H1 (cell line): ENCODE measurements around the gene TUT7. TPM values are rescaled to one million over a fixed set of nuclear protein-coding genes. Genes with fewer than 3 reads are reported as not detected.

ENCODE experiments used
- CTCF ChIA-PET: fragments of 300-600 bp; sonication (Branson Sonifier 250); formaldehyde crosslinking; loops from one replicate; lab custom pipeline; 2021; ENCODE audit not compliant: partially characterized antibody; lab: Charles Lee
- POLR2A ChIA-PET: fragments of 300-600 bp; sonication (Branson Sonifier 250); formaldehyde crosslinking; loops from one replicate; lab custom pipeline; 2021; ENCODE audit warnings: inconsistent platforms; ENCODE audit not compliant: partially characterized antibody; lab: Charles Lee
- DNase-seq, 2 experiments: peaks; one replicate each; pipeline versions ENCODE4 v3.0.0 to v3.0.0-alpha.2; 2010 to 2022; ENCODE audit warnings: low spot score in 2 of 2, low read depth in 1 of 2, mixed read lengths in 1 of 2
- FAIRE-seq: peaks from 2 replicates; lab custom pipeline; 2011; peaks lifted over from hg19 to GRCh38; lab: Jason Lieb, UNC
- H2AFZ ChIP-seq: 2 replicates; pipeline ENCODE4 v1.8.1; 2012; ENCODE audit warnings: low read length, inconsistent platforms
- H2AK5ac ChIP-seq: 2 replicates; pipeline ENCODE4 v1.6.1; 2013; ENCODE audit warnings: low read depth, low read length
- H2BK120ac ChIP-seq: replicated peaks from 2 replicates; pipeline ENCODE3; 2013; ENCODE audit warnings: low read depth, low read length, inconsistent platforms
- H2BK12ac ChIP-seq: 2 replicates; pipeline ENCODE4 v1.6.1; 2013; ENCODE audit warnings: low read depth, low read length
- H2BK15ac ChIP-seq: 2 replicates; pipeline ENCODE4 v1.6.1; 2013; ENCODE audit warnings: low read length
- H2BK20ac ChIP-seq: 2 replicates; pipeline ENCODE4 v1.6.1; 2013; ENCODE audit warnings: low read length
- H2BK5ac ChIP-seq: 2 replicates; pipeline ENCODE4 v1.6.1; 2013; ENCODE audit warnings: low read depth, low read length
- H3K14ac ChIP-seq: 2 replicates; pipeline ENCODE4 v1.6.1; 2013; ENCODE audit warnings: inconsistent platforms; ENCODE audit not compliant: insufficient read length
- H3K18ac ChIP-seq: 2 replicates; pipeline ENCODE4 v1.6.1; 2013; ENCODE audit warnings: low read length; ENCODE audit errors: extremely low read depth
- H3K23ac ChIP-seq: 2 replicates; pipeline ENCODE4 v1.6.1; 2013; ENCODE audit warnings: inconsistent platforms; ENCODE audit not compliant: insufficient read length
- H3K23me2 ChIP-seq: 2 replicates; pipeline ENCODE4 v1.6.1; 2013; ENCODE audit warnings: low read depth, low read length
- H3K27ac ChIP-seq: 2 replicates; pipeline ENCODE4 v1.6.1; 2011; ENCODE audit warnings: low read depth, low read length, inconsistent platforms
- H3K27me3 ChIP-seq, 4 experiments: replicated peaks in 1 of 4; 1 replicate in 1 of 4; 2 replicates in 3 of 4; pipeline versions ENCODE4 v1.6.1 to v1.8.1; 2011 to 2013; ENCODE audit warnings: low read length in 3 of 4, mild to moderate bottlenecking in 3 of 4, inconsistent platforms in 2 of 4, mixed read lengths in 2 of 4, moderate library complexity in 1 of 4; ENCODE audit not compliant: control insufficient read depth in 3 of 4, insufficient read depth in 3 of 4; ENCODE audit errors: extremely low read depth in 1 of 4
- H3K36me3 ChIP-seq, 4 experiments: 2 replicates each; pipeline versions ENCODE4 v1.6.1 to v1.8.1; 2011 to 2013; ENCODE audit warnings: mild to moderate bottlenecking in 4 of 4, low read length in 3 of 4, moderate library complexity in 2 of 4, control low read depth in 1 of 4, inconsistent platforms in 1 of 4; ENCODE audit not compliant: insufficient read depth in 4 of 4, control insufficient read depth in 2 of 4
- H3K4ac ChIP-seq: replicated peaks from 2 replicates; pipeline ENCODE3; 2013; ENCODE audit warnings: low read length, low read depth, mixed read lengths, inconsistent platforms; ENCODE audit not compliant: insufficient read length
- H3K4me1 ChIP-seq, 4 experiments: replicated peaks in 1 of 4; 1 replicate in 1 of 4; 2 replicates in 3 of 4; pipeline versions ENCODE4 v1.6.1 to v1.8.1; 2011 to 2013; ENCODE audit warnings: low read length in 3 of 4, inconsistent platforms in 2 of 4, mixed read lengths in 1 of 4; ENCODE audit not compliant: insufficient read depth in 4 of 4, control insufficient read depth in 3 of 4
- H3K4me2 ChIP-seq, 2 experiments: 2 replicates each; pipeline versions ENCODE4 v1.6.1 to v1.8.1; 2011 to 2013; ENCODE audit warnings: low read depth in 2 of 2, low read length in 2 of 2, control low read depth in 1 of 2, inconsistent platforms in 1 of 2, mild to moderate bottlenecking in 1 of 2; ENCODE audit not compliant: insufficient read depth in 1 of 2
- H3K4me3 ChIP-seq, 4 experiments: fragments of 200-600, 300-600 bp in 1 of 4; sonication (generic), shearing (Covaris generic), sonication (Bioruptor Twin) in 1 of 4; 2 replicates each; pipeline versions ENCODE4 v1.5.1 to v1.8.1; 2011 to 2016; ENCODE audit warnings: low read length in 4 of 4, low read depth in 3 of 4, control low read depth in 2 of 4, inconsistent platforms in 2 of 4, mild to moderate bottlenecking in 2 of 4, mixed read lengths in 1 of 4, moderate library complexity in 1 of 4; ENCODE audit not compliant: insufficient read depth in 2 of 4; ENCODE audit errors: extremely low read depth in 1 of 4
- H3K56ac ChIP-seq: replicated peaks from 2 replicates; pipeline ENCODE3; 2013; ENCODE audit warnings: low read depth, mild to moderate bottlenecking, mixed read lengths, low read length, inconsistent platforms; ENCODE audit not compliant: insufficient read length
- H3K79me1 ChIP-seq: 2 replicates; pipeline ENCODE4 v1.6.1; 2013; ENCODE audit warnings: low read depth, low read length, control low read depth
- H3K79me2 ChIP-seq, 2 experiments: 2 replicates each; pipeline versions ENCODE4 v1.6.1 to v1.8.1; 2012 to 2013; ENCODE audit warnings: low read length in 2 of 2, mild to moderate bottlenecking in 2 of 2, inconsistent platforms in 1 of 2; ENCODE audit not compliant: insufficient read depth in 2 of 2, control insufficient read depth in 1 of 2
- H3K9ac ChIP-seq, 4 experiments: replicated peaks in 1 of 4; 1 replicate in 1 of 4; 2 replicates in 3 of 4; pipeline versions ENCODE4 v1.6.1 to v1.8.1; 2011 to 2013; ENCODE audit warnings: low read depth in 3 of 4, low read length in 3 of 4, control low read depth in 2 of 4, mild to moderate bottlenecking in 2 of 4, moderate library complexity in 2 of 4, inconsistent platforms in 1 of 4; ENCODE audit errors: extremely low read depth in 1 of 4
- H3K9me3 ChIP-seq, 2 experiments: 2 replicates each; pipeline versions ENCODE4 v1.6.1 to v1.8.1; 2012 to 2013; ENCODE audit warnings: mild to moderate bottlenecking in 2 of 2, moderate library complexity in 2 of 2, control low read depth in 1 of 2, inconsistent platforms in 1 of 2, low read depth in 1 of 2, low read length in 1 of 2, mixed read lengths in 1 of 2; ENCODE audit not compliant: insufficient read depth in 2 of 2
- H4K20me1 ChIP-seq, 2 experiments: replicated peaks in 1 of 2; 2 replicates each; pipeline versions ENCODE3 to v1.8.1; 2011 to 2013; ENCODE audit warnings: inconsistent platforms in 2 of 2, low read length in 2 of 2, mild to moderate bottlenecking in 1 of 2; ENCODE audit not compliant: insufficient read depth in 2 of 2, control insufficient read depth in 1 of 2
- H4K5ac ChIP-seq: 2 replicates; pipeline ENCODE4 v1.6.1; 2013; ENCODE audit warnings: low read length, low read depth, mixed read lengths, inconsistent platforms; ENCODE audit not compliant: insufficient read length
- H4K8ac ChIP-seq: 2 replicates; pipeline ENCODE4 v1.8.0; 2013; ENCODE audit warnings: mild to moderate bottlenecking, moderate library complexity, low read length, inconsistent platforms; ENCODE audit not compliant: insufficient read depth; ENCODE audit errors: extremely low read depth
- H4K91ac ChIP-seq: replicated peaks from 2 replicates; pipeline ENCODE3; 2013; ENCODE audit warnings: low read length, mixed read lengths, inconsistent platforms; ENCODE audit not compliant: insufficient read length
- EGR1 ChIP-seq: IDR thresholded peaks from 2 replicates; pipeline ENCODE4 v1.6.1; 2011; ENCODE audit warnings: low read depth, low read length, borderline replicate concordance
- EZH2 ChIP-seq: fragments of 200-600 bp; sonication (generic); IDR thresholded peaks from 2 replicates; pipeline ENCODE4 v1.7.1; 2012; ENCODE audit warnings: low read depth, mild to moderate bottlenecking, moderate library complexity, low read length, inconsistent platforms; ENCODE audit not compliant: severe bottlenecking
- GABPA ChIP-seq: IDR thresholded peaks from 2 replicates; pipeline ENCODE4 v1.6.1; 2011; ENCODE audit warnings: mild to moderate bottlenecking, low read length, moderate library complexity, borderline replicate concordance; ENCODE audit not compliant: insufficient read depth
- PHF8 ChIP-seq: fragments of 200-600 bp; sonication (generic); conservative IDR thresholded peaks from 2 replicates; pipeline ENCODE4 v1.7.1; 2012; ENCODE audit warnings: low read depth, mild to moderate bottlenecking, inconsistent platforms, low read length, moderate library complexity
- POLR2AphosphoS5 ChIP-seq: IDR thresholded peaks from 2 replicates; pipeline ENCODE4 v1.6.1; 2011; ENCODE audit warnings: low read depth, low read length
- RAD21 ChIP-seq, 2 experiments: IDR thresholded peaks in 1 of 2; conservative IDR thresholded peaks in 1 of 2; 2 replicates each; pipeline ENCODE4 v1.6.1; 2011; ENCODE audit warnings: low read depth in 2 of 2, low read length in 2 of 2, improper control_type of control experiment in 1 of 2, inconsistent platforms in 1 of 2, mild to moderate bottlenecking in 1 of 2, moderate library complexity in 1 of 2
- RNF2 ChIP-seq: fragments of 200-900, 300-1000 bp; sonication (generic); IDR thresholded peaks from 2 replicates; pipeline ENCODE4 v1.7.1; 2016; ENCODE audit warnings: borderline replicate concordance, low read depth, mild to moderate bottlenecking, antibody characterized with exemption, low read length; ENCODE audit not compliant: poor library complexity, severe bottlenecking; ENCODE audit errors: missing control alignments
- SIRT6 ChIP-seq: IDR thresholded peaks from one replicate; pipeline ENCODE4 v1.7.1; 2012; ENCODE audit warnings: low read length, inconsistent platforms
- SIX5 ChIP-seq: IDR thresholded peaks from 2 replicates; pipeline ENCODE4 v1.6.1; 2011; ENCODE audit warnings: mild to moderate bottlenecking, low read depth, low read length
- TAF7 ChIP-seq: optimal IDR thresholded peaks from 2 replicates; pipeline ENCODE3; 2011; ENCODE audit warnings: low read depth, mild to moderate bottlenecking, inconsistent platforms, low read length, moderate library complexity, borderline replicate concordance
- TBP ChIP-seq: IDR thresholded peaks from 2 replicates; pipeline ENCODE4 v1.6.1; 2011; ENCODE audit warnings: low read depth, low read length, improper control_type of control experiment
- ZNF274 ChIP-seq: IDR thresholded peaks from 2 replicates; pipeline ENCODE4 v1.7.0; 2012; ENCODE audit warnings: low read length, borderline replicate concordance; ENCODE audit errors: extremely low read depth
- WGBS, 2 experiments: shearing (Covaris generic) in 1 of 2; methylation state at CpG; one replicate each; pipeline versions ENCODE4 v1.1.6 to v1.1.7; 2013 to 2015; ENCODE audit warnings: low lambda C conversion rate in 2 of 2, mixed read lengths in 2 of 2, inconsistent platforms in 1 of 2, low coverage in 1 of 2, missing lambda C conversion rate in 1 of 2; ENCODE audit not compliant: insufficient replicate concordance in 2 of 2, insufficient coverage in 1 of 2, insufficient read length in 1 of 2; ENCODE audit errors: extremely low coverage in 1 of 2, missing lambda C conversion rate in 1 of 2; 5-methylcytosine and 5-hydroxymethylcytosine counted together
- polyA plus RNA-seq, 7 experiments: library from polyadenylated mRNA; depleted of rRNA in 3 of 7; stranded (reverse) in 5 of 7; unstranded in 2 of 7; fragments of >200 nt in 5 of 7; fragments of 200-250 nt in 2 of 7; gene quantifications; 1 replicate in 5 of 7; 2 replicates in 1 of 7; 4 replicates in 1 of 7; pipeline versions ENCODE4 v1.2.1 to v1.2.3, GENCODE V29; 2011 to 2013; ENCODE audit warnings: missing spikeins in 2 of 7, mixed read lengths in 2 of 7
- total RNA-seq: library from RNA; stranded (reverse); fragmentation: NEBNext Ultra II Directional; extraction: Animal tissue kit (Norgen Biotek cat#: 25700); gene quantifications from 2 replicates; pipeline ENCODE4 v1.2.1, GENCODE V29; 2021
- TF ChIP-seq, protein P1 (sequence below): IDR thresholded peaks from 2 replicates; pipeline ENCODE4 v1.6.1; 2012; ENCODE audit warnings: inconsistent platforms

Gene TUT7
- total and polyA plus RNA-seq, 2 of the 8 experiments (the other 6 are each of a cell fraction or from before 2014, with no cell fraction given): 4.8 to 19.3 TPM

GRCh38 chr9:86298873-86299272 is 55.3 kb downstream of the TUT7 start:
- Histone ChIP-seq H2BK12ac (no peak overlapping the region), H3K23me2 (no peaks in the 10 kb centered on the region), H2BK15ac (no peak overlapping the region), H3K27me3 (no peaks in the 10 kb centered on the region), H3K9ac (no peak overlapping the region), H3K27ac (no peak overlapping the region), H4K91ac (no peak overlapping the region), H4K20me1 (no peaks in the 10 kb centered on the region), H3K23ac (no peak overlapping the region), H3K9me3 (no peaks in the 10 kb centered on the region), H3K56ac (no peak overlapping the region), H2AK5ac (no peak overlapping the region), H3K14ac (no peak overlapping the region), H3K4me3 (no peak overlapping the region), H2BK5ac (no peak overlapping the region), H2AFZ (no peak overlapping the region), H3K79me2 (no peaks in the 10 kb centered on the region), H3K18ac (no peak overlapping the region), H2BK20ac (no peak overlapping the region), H4K5ac (no peak overlapping the region), H4K8ac (no peak overlapping the region), H2BK120ac (no peak overlapping the region), H3K4ac (no peak overlapping the region), H3K4me1 (peaks cover 0 to 7% (median 4%) of the 10 kb centered on the region in 4 experiments; a peak in 3 of 7 replicates), H3K36me3 (peaks cover 5 to 55% (median 31%) of the 10 kb centered on the region in 4 experiments; a peak in 7 of 8 replicates), H3K4me2 (no peak overlapping the region), H3K79me1 (no peaks in the 10 kb centered on the region)
- ChIA-PET POLR2A (interaction anchor here (1.4 kb wide), 1 partner anchor 16 kb away, joined by 5 read pairs; the partner anchor contains the start of gene ISCA1), CTCF (interaction anchor here (0.9 to 1.3 kb wide), 4 partner anchors 10 to 189 kb away, joined by 3 to 4 read pairs (median 3); no protein-coding TSS in a partner anchor)
- no peak for FAIRE-seq
- no peak for DNase-seq
- 94% methylated on average over 9 of the region's 11 CpGs; no CpG with 5 or more reads in 1 of the 2 experiments for WGBS, 2 experiments
- TF ChIP-seq SIX5 (no peak), EZH2 (no peak), ZNF274 (no peak), TBP (no peak), RAD21 (IDR thresholded peaks at IDR 0.05 in 1 of 2, conservative IDR thresholded peaks at IDR 0.05 in 1 of 2; ENCODE audit: low read depth in 2 of 2, low read length in 2 of 2) (no peak), EGR1 (no peak), GABPA (no peak), POLR2AphosphoS5 (no peak), PHF8 (no peak), SIRT6 (no peak), TAF7 (no peak), RNF2 (no peak)
- TF ChIP-seq, protein P1, sequence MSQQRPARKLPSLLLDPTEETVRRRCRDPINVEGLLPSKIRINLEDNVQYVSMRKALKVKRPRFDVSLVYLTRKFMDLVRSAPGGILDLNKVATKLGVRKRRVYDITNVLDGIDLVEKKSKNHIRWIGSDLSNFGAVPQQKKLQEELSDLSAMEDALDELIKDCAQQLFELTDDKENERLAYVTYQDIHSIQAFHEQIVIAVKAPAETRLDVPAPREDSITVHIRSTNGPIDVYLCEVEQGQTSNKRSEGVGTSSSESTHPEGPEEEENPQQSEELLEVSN: no peak
